Stimulated activated CD4-positive, alpha-beta T cell treated with anti-CD3 and anti-CD28 coated beads, TNF-alpha, amount 100 ng/mL, for 1 hour (primary cell): Measurements from ENCODE around the gene DDIT4.

Experiments
- DNase-seq, 3 donors: peaks; one replicate each; pipeline ENCODE4 v3.0.0-alpha.2; 2020; ENCODE audit warnings: low read depth in 3 of 3, low spot score in 1 of 3

The DDIT4 gene

GRCh38 chr10:72316386-72316700, 42.6 kb downstream of the DDIT4 start:
- DNase-seq = no peak

- DNase-seq = no peak
Observed at GRCh38 chr10:72316748-72317435, 43.2 kb downstream of the DDIT4 start.

- no peak for DNase-seq
Observed at GRCh38 chr10:72318418-72319262, 44.9 kb downstream of the DDIT4 start.

- DNase-seq = peak; percentile 59 to 82 (median 75)
Observed at GRCh38 chr10:72319416-72320254, 45.9 kb downstream of the DDIT4 start.

GRCh38 chr10:72320676-72321247, 47.0 kb downstream of the DDIT4 start:
- peak in 1 of 3 donors; percentile 49 for DNase-seq

GRCh38 chr10:72321248-72322029, 47.7 kb downstream of the DDIT4 start:
- no peak for DNase-seq

GRCh38 chr10:72322030-72322279, 48.2 kb downstream of the DDIT4 start:
- no peak for DNase-seq

GRCh38 chr10:72322280-72323058, 48.7 kb downstream of the DDIT4 start:
- DNase-seq = peak in 1 of 3 donors; percentile 60

GRCh38 chr10:72323108-72323749, 49.5 kb downstream of the DDIT4 start:
- no peak for DNase-seq

- no peak for DNase-seq
Observed at GRCh38 chr10:72323771-72324191, 50.1 kb downstream of the DDIT4 start.
